HG02588 (cell line): Measurements from ENCODE around the gene JHY.

Experiments
- ATAC-seq: cut with Tn5 transposase; IDR thresholded peaks from one replicate; pipeline ENCODE4 v1.9.1; 2021; ENCODE audit warnings: mild to moderate bottlenecking, moderate library complexity; ENCODE audit not compliant: unreplicated experiment

The JHY gene

GRCh38 chr11:123006860-123007542 lies 124.4 kb downstream of the JHY start:
- no peak for ATAC-seq
